HepG2 (cell line): ENCODE results near the gene PACS2. TPM values are rescaled to one million over a fixed set of nuclear protein-coding genes. Genes with fewer than 3 reads are reported as not detected.

Source experiments
- CENPBD1 ChIP-seq: sonication (generic); formaldehyde crosslinking; IDR thresholded peaks from 2 replicates; pipeline ENCODE4 v1.8.0; 2022; ENCODE audit warnings: missing genetic modification reagents, low read depth, mild to moderate bottlenecking, borderline replicate concordance
- PAWR ChIP-seq: sonication (generic); formaldehyde crosslinking; IDR thresholded peaks from 2 replicates; pipeline ENCODE4 v1.4.0; 2020; ENCODE audit warnings: missing genetic modification reagents, mild to moderate bottlenecking, borderline replicate concordance
- PHF21A ChIP-seq: sonication (generic); formaldehyde crosslinking; IDR thresholded peaks from 2 replicates; pipeline ENCODE4 v1.5.0; 2020; ENCODE audit warnings: mild to moderate bottlenecking, missing genetic modification reagents
- RBAK ChIP-seq: sonication (generic); formaldehyde crosslinking; IDR thresholded peaks from 2 replicates; pipeline ENCODE4 v1.5.1; 2020; ENCODE audit warnings: mild to moderate bottlenecking, missing genetic modification reagents
- SNAI1 ChIP-seq: sonication (generic); formaldehyde crosslinking; IDR thresholded peaks from 2 replicates; pipeline ENCODE4 v1.5.0; 2020; ENCODE audit warnings: mild to moderate bottlenecking, missing genetic modification reagents, borderline replicate concordance
- SOX5 ChIP-seq: IDR thresholded peaks from 2 replicates; pipeline ENCODE4 v1.6.1; 2016; ENCODE audit warnings: borderline replicate concordance
- TFDP1 ChIP-seq: IDR thresholded peaks from 2 replicates; pipeline ENCODE4 v1.6.1; 2016; ENCODE audit warnings: missing compliant biosample characterization, missing genetic modification reagents, borderline replicate concordance
- YY1 ChIP-seq: IDR thresholded peaks from 2 replicates; pipeline ENCODE4 v1.6.1; 2011; ENCODE audit warnings: low read length, low read depth, moderate library complexity, mild to moderate bottlenecking; ENCODE audit not compliant: insufficient read depth, insufficient replicate concordance
- ZFP82 ChIP-seq: sonication (generic); formaldehyde crosslinking; IDR thresholded peaks from 2 replicates; pipeline ENCODE4 v1.5.1; 2020; ENCODE audit warnings: mild to moderate bottlenecking, missing genetic modification reagents, borderline replicate concordance
- ZNF264 ChIP-seq: sonication (generic); formaldehyde crosslinking; IDR thresholded peaks from 2 replicates; pipeline ENCODE4 v1.4.0; 2020; ENCODE audit warnings: missing genetic modification reagents
- ZNF296 ChIP-seq: sonication (generic); formaldehyde crosslinking; conservative IDR thresholded peaks from 2 replicates; pipeline ENCODE4 v1.5.0; 2020; ENCODE audit warnings: mild to moderate bottlenecking, missing genetic modification reagents
- ZNF747 ChIP-seq: sonication (generic); formaldehyde crosslinking; IDR thresholded peaks from 2 replicates; pipeline ENCODE4 v1.8.1; 2023; ENCODE audit warnings: missing genetic modification reagents, mild to moderate bottlenecking, borderline replicate concordance
- ZNF816 ChIP-seq: sonication (generic); formaldehyde crosslinking; IDR thresholded peaks from 2 replicates; pipeline ENCODE4 v1.8.0; 2022; ENCODE audit warnings: missing genetic modification reagents, mild to moderate bottlenecking, borderline replicate concordance
- polyA plus RNA-seq, 8 experiments: library from polyadenylated mRNA; depleted of rRNA in 3 of 8; stranded (reverse) in 7 of 8; unstranded in 1 of 8; fragments of >200 nt; fragmentation: Illumina TruSeq in 4 of 8; extraction: Trizol in 4 of 8; gene quantifications; 2 replicates each; pipeline versions ENCODE4 v1.2.1 to v1.2.3, GENCODE V29; 2011 to 2016; ENCODE audit warnings: low read depth in 4 of 8, missing spikeins in 1 of 8, mixed read lengths in 1 of 8; ENCODE audit not compliant: insufficient read depth in 1 of 8
- total RNA-seq, 5 experiments: library from RNA; depleted of rRNA; stranded (reverse); fragments of >200 nt; fragmentation: Illumina TruSeq; extraction: Trizol; gene quantifications; 2 replicates each; pipeline ENCODE4 v1.2.3, GENCODE V29; 2016; ENCODE audit warnings: low read depth in 1 of 5
- TF ChIP-seq, protein P1 (sequence below), 2 experiments: fragments of 450-650 bp in 1 of 2; sonication (generic) in 1 of 2; formaldehyde crosslinking in 1 of 2; IDR thresholded peaks; 2 replicates each; pipeline versions ENCODE4 v1.6.1 to v1.8.0; 2016 to 2022; ENCODE audit warnings: antibody characterized with exemption in 1 of 2, mild to moderate bottlenecking in 1 of 2, missing genetic modification reagents in 1 of 2
- TF ChIP-seq, protein P2 (sequence below): IDR thresholded peaks from 2 replicates; pipeline ENCODE4 v1.6.1; 2016; ENCODE audit warnings: low read depth, control low read depth
- TF ChIP-seq, protein P3 (sequence below): IDR thresholded peaks from 2 replicates; pipeline ENCODE4 v1.6.1; 2012; ENCODE audit warnings: inconsistent platforms

The PACS2 gene
- total and polyA plus RNA-seq, 2 of the 13 experiments (the other 11 are each of a cell fraction or from before 2014, with no cell fraction given): 23.6 to 27.6 TPM

- TF ChIP-seq, protein P1, sequence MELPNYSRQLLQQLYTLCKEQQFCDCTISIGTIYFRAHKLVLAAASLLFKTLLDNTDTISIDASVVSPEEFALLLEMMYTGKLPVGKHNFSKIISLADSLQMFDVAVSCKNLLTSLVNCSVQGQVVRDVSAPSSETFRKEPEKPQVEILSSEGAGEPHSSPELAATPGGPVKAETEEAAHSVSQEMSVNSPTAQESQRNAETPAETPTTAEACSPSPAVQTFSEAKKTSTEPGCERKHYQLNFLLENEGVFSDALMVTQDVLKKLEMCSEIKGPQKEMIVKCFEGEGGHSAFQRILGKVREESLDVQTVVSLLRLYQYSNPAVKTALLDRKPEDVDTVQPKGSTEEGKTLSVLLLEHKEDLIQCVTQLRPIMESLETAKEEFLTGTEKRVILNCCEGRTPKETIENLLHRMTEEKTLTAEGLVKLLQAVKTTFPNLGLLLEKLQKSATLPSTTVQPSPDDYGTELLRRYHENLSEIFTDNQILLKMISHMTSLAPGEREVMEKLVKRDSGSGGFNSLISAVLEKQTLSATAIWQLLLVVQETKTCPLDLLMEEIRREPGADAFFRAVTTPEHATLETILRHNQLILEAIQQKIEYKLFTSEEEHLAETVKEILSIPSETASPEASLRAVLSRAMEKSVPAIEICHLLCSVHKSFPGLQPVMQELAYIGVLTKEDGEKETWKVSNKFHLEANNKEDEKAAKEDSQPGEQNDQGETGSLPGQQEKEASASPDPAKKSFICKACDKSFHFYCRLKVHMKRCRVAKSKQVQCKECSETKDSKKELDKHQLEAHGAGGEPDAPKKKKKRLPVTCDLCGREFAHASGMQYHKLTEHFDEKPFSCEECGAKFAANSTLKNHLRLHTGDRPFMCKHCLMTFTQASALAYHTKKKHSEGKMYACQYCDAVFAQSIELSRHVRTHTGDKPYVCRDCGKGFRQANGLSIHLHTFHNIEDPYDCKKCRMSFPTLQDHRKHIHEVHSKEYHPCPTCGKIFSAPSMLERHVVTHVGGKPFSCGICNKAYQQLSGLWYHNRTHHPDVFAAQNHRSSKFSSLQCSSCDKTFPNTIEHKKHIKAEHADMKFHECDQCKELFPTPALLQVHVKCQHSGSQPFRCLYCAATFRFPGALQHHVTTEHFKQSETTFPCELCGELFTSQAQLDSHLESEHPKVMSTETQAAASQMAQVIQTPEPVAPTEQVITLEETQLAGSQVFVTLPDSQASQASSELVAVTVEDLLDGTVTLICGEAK (IDR thresholded peaks at IDR 0.05): 0 out of 2 replicates have a peak, but pooled peaks have one; percentile 10
- TF ChIP-seq, protein P1 (CRISPR knock-in tag; IDR thresholded peaks at IDR 0.05): no peak
- TF ChIP-seq ZNF264 (CRISPR knock-in tag) (0 out of 2 replicates have a peak, but pooled peaks have one; percentile 8), RBAK (CRISPR knock-in tag) (no peak), ZNF296 (no peak), ZNF816 (CRISPR knock-in tag) (no peak; the same call in 1 of the 2 replicates), ZFP82 (CRISPR knock-in tag) (no peak), PAWR (CRISPR knock-in tag) (no peak), YY1 (peak; percentile 60), ZNF747 (no peak), PHF21A (CRISPR knock-in tag) (no peak; the same call in 1 of the 2 replicates), SNAI1 (CRISPR knock-in tag) (no peak), TFDP1 (no peak; the same call in 1 of the 2 replicates), CENPBD1 (no peak), SOX5 (0 out of 2 replicates have a peak, but pooled peaks have one; percentile 6)
- TF ChIP-seq, protein P2, sequence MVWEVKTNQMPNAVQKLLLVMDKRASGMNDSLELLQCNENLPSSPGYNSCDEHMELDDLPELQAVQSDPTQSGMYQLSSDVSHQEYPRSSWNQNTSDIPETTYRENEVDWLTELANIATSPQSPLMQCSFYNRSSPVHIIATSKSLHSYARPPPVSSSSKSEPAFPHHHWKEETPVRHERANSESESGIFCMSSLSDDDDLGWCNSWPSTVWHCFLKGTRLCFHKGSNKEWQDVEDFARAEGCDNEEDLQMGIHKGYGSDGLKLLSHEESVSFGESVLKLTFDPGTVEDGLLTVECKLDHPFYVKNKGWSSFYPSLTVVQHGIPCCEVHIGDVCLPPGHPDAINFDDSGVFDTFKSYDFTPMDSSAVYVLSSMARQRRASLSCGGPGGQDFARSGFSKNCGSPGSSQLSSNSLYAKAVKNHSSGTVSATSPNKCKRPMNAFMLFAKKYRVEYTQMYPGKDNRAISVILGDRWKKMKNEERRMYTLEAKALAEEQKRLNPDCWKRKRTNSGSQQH: no peak
- TF ChIP-seq, protein P3, sequence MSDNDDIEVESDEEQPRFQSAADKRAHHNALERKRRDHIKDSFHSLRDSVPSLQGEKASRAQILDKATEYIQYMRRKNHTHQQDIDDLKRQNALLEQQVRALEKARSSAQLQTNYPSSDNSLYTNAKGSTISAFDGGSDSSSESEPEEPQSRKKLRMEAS: peak; percentile 68
These were observed 83.6 kb downstream of the PACS2 start, which contains the start of gene TEX22 (continued) for GRCh38 chr14:105398044-105398725.
